Ishikawa (cell line): Measurements from ENCODE around the gene C21orf58.

Experiments used
- CEBPB ChIP-seq: IDR thresholded peaks from 2 replicates; pipeline ENCODE4 v1.6.1; 2012
- CREB1 ChIP-seq: IDR thresholded peaks from 2 replicates; pipeline ENCODE4 v1.6.1; 2012; ENCODE audit warnings: low read depth
- EGR1 ChIP-seq: IDR thresholded peaks from 2 replicates; pipeline ENCODE4 v1.6.1; 2012
- EP300 ChIP-seq: IDR thresholded peaks from 2 replicates; pipeline ENCODE4 v1.6.1; 2012; ENCODE audit warnings: borderline replicate concordance
- FOXM1 ChIP-seq: IDR thresholded peaks from 2 replicates; pipeline ENCODE4 v1.6.1; 2012; ENCODE audit warnings: low read depth, borderline replicate concordance
- MAX ChIP-seq: IDR thresholded peaks from 2 replicates; pipeline ENCODE4 v1.6.1; 2012
- NFIC ChIP-seq: IDR thresholded peaks from 2 replicates; pipeline ENCODE4 v1.6.1; 2012
- RAD21 ChIP-seq: IDR thresholded peaks from 2 replicates; pipeline ENCODE4 v1.6.1; 2012; ENCODE audit warnings: low read depth
- REST ChIP-seq: IDR thresholded peaks from 2 replicates; pipeline ENCODE4 v1.6.1; 2012; ENCODE audit warnings: low read depth, mild to moderate bottlenecking
- TAF1 ChIP-seq: IDR thresholded peaks from 2 replicates; pipeline ENCODE4 v1.6.1; 2012; ENCODE audit warnings: low read depth, mild to moderate bottlenecking
- TCF12 ChIP-seq: IDR thresholded peaks from 2 replicates; pipeline ENCODE4 v1.6.1; 2012; ENCODE audit warnings: low read depth
- TEAD4 ChIP-seq: IDR thresholded peaks from 2 replicates; pipeline ENCODE4 v1.6.1; 2012
- USF1 ChIP-seq: IDR thresholded peaks from 2 replicates; pipeline ENCODE4 v1.6.1; 2012
- YY1 ChIP-seq: IDR thresholded peaks from 2 replicates; pipeline ENCODE4 v1.6.1; 2012; ENCODE audit warnings: low read depth
- ZBTB7A ChIP-seq: IDR thresholded peaks from 2 replicates; pipeline ENCODE4 v1.6.1; 2012; ENCODE audit warnings: low read depth

C21orf58 gene

GRCh38 chr21:46318464-46318845 lies 5.2 kb downstream of the C21orf58 start:
- TF ChIP-seq ZBTB7A = no peak
- TF ChIP-seq NFIC = no peak
- no peak for TF ChIP-seq CEBPB
- TF ChIP-seq USF1 = no peak
- no peak for TF ChIP-seq EGR1
- TF ChIP-seq EP300 = no peak
- TF ChIP-seq TCF12 = no peak
- no peak for TF ChIP-seq TEAD4
- TF ChIP-seq CREB1 = no peak
- TF ChIP-seq TAF1 = no peak

GRCh38 chr21:46317710-46318463 lies 5.8 kb downstream of the C21orf58 start:
- no peak for TF ChIP-seq REST
- no peak for TF ChIP-seq TCF12
- 0 out of 2 replicates have a peak, but pooled peaks have one; percentile 19 for TF ChIP-seq MAX
- TF ChIP-seq TEAD4 = no peak
- peak; percentile 63; the same call in 1 of the 2 replicates for TF ChIP-seq USF1
- TF ChIP-seq EGR1 = no peak

GRCh38 chr21:46316708-46317324 lies 6.9 kb downstream of the C21orf58 start:
- TF ChIP-seq TAF1 = no peak
- no peak for TF ChIP-seq REST
- TF ChIP-seq CREB1 = no peak
- no peak for TF ChIP-seq MAX
- no peak for TF ChIP-seq CEBPB
- no peak for TF ChIP-seq ZBTB7A
- no peak for TF ChIP-seq USF1
- TF ChIP-seq EGR1 = no peak
- TF ChIP-seq EP300 = no peak
- no peak for TF ChIP-seq RAD21
- TF ChIP-seq NFIC = no peak
- TF ChIP-seq YY1 = no peak
- no peak for TF ChIP-seq TCF12
- no peak for TF ChIP-seq TEAD4
- TF ChIP-seq FOXM1 = no peak

GRCh38 chr21:46314441-46315020 lies 9.1 kb downstream of the C21orf58 start:
- TF ChIP-seq FOXM1 = no peak

- no peak for TF ChIP-seq TAF1
- no peak for TF ChIP-seq YY1
- TF ChIP-seq ZBTB7A = no peak
- no peak for TF ChIP-seq EGR1
- TF ChIP-seq NFIC = no peak
- no peak for TF ChIP-seq CREB1
- TF ChIP-seq REST = no peak
- TF ChIP-seq CEBPB = no peak
- TF ChIP-seq EP300 = no peak
- no peak for TF ChIP-seq RAD21
- no peak for TF ChIP-seq FOXM1
- TF ChIP-seq TCF12 = no peak
- no peak for TF ChIP-seq MAX
- no peak for TF ChIP-seq USF1
- no peak for TF ChIP-seq TEAD4
Observed at GRCh38 chr21:46312949-46313348, 10.7 kb downstream of the C21orf58 start.
